Ovary (tissue), 3 donors: ENCODE measurements around the gene GRK3.
"Not testable (repeated sequence)": the region's sequence is repeated elsewhere in the genome, so short reads cannot be mapped to it uniquely, and the experiment has no call there.

Source experiments
- CTCF ChIP-seq, 3 donors: fragments of 450-650 bp in 2 of 3; fragments of 200-600 bp in 1 of 3; IDR thresholded peaks; one replicate each; pipeline versions ENCODE4 v1.5.1 to v1.8.0; 2016 to 2022; ENCODE audit warnings: antibody characterized with exemption in 3 of 3, mild to moderate bottlenecking in 1 of 3
- EP300 ChIP-seq: sonication (generic); formaldehyde crosslinking; IDR thresholded peaks from one replicate; pipeline ENCODE4 v1.6.1; 2017; ENCODE audit warnings: antibody characterized with exemption
- POLR2A ChIP-seq: fragments of 450-650 bp; IDR thresholded peaks from one replicate; pipeline ENCODE4 v1.6.1; 2017; ENCODE audit warnings: antibody characterized with exemption, mild to moderate bottlenecking, moderate library complexity
- donor health status: DM: no; HTN: no; CAD: no.

- not testable (repeated sequence) for TF ChIP-seq CTCF (IDR thresholded peaks at IDR 0.05); EP300; POLR2A
Observed at GRCh38 chr22:25571969-25572707, 7.7 kb downstream of the GRK3 start.
